D341Med (cell line): ENCODE data around the gene WIZ.
"Not testable (repeated sequence)": the region's sequence is repeated elsewhere in the genome, so short reads cannot be mapped to it uniquely, and the experiment has no call there.

ENCODE experiments used
- DNase-seq: peaks from one replicate; pipeline ENCODE4 v3.0.0; 2012; ENCODE audit warnings: low spot score

Gene WIZ

DNA sequence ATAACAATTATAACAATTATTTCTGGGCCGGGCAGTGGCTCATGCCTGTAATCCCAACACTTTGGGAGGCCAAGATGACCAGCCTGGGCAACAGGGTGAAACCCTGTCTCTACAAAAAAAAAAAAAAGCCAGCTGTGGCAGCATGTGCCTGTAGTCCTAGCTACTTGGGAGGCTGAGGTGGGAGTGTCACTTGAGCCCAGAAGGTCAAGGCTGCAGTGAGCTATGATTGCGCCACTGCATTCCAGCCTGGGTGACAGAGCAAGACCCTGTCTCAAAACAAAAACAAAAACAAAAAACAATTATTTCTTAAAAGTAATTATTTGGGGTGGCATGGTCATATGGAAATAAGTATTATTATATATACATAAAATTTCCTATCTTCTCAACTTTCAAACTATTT, 38.4 kb downstream of the WIZ start:
- not testable (repeated sequence) for DNase-seq

DNA sequence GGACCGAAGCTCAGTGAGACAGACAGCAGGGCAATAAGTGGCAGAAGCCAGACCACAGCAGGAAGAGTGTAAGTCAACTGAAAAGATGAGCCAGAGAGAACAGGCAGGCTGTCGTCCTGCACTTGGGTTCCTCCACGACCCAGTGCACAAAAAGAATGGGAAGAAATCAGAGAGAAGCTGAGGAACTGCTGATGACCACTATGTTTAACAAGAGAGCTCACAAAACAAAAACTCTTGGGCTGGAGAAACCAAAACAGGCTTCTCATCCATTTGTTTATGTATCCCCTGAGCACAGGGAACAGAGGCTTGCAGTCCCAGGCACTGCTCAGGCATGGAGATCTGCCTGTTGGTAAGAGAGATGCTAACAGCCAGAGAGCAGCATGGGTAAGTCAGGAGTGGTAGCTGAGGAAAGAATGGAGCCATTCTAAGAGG, 45.0 kb downstream of the WIZ start:
- DNase-seq = no peak

- DNase-seq = peak; percentile 26
These were observed 45.5 kb downstream of the WIZ start for GRCh38 chr19:15404097-15404779.

- no peak for DNase-seq
These were observed 46.6 kb downstream of the WIZ start for GRCh38 chr19:15403151-15403531.

GRCh38 chr19:15402411-15403150, 47.2 kb downstream of the WIZ start:
- no peak for DNase-seq

- DNase-seq = no peak
These were observed 48.4 kb downstream of the WIZ start for GRCh38 chr19:15401397-15401710.

GRCh38 chr19:15400521-15401396, 49.0 kb downstream of the WIZ start:
- no peak for DNase-seq

DNA sequence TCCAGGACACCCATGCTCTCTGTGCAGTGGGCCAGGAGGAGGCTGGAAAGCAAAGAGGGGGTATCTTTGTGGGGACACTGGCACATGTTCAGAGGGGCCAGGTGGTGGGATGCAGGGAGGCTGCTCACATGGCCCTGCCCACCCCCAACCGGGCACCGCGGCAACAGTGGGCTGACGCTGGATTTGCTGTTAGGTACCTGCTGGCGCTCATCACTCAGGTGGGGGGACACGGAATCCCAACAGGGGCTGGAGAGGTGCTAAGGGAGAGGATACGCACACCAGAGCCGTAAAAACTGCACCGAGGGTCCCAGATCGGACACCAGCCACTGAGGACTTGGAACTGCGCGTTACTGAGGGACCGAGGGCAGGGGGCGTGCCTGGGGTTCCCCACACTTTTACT, 50.1 kb downstream of the WIZ start:
- DNase-seq = no peak

DNA sequence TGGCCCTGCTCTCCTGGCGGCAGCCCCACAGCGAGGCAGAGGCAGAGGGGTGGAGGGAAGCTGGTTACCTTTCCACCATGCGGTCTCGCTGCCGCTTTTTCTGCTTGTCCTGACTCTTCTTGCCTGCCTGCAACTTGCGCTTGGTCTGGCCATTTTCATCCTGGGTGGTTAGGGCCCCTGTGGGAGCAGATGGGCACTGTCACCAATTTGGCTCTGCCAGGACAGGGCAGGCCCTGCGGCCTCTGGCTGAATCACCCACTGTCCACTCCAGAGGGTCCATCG, 50.6 kb downstream of the WIZ start:
- DNase-seq = peak; percentile 31

GRCh38 chr19:15398501-15399233, 51.1 kb downstream of the WIZ start:
- peak; percentile 21 for DNase-seq

DNA sequence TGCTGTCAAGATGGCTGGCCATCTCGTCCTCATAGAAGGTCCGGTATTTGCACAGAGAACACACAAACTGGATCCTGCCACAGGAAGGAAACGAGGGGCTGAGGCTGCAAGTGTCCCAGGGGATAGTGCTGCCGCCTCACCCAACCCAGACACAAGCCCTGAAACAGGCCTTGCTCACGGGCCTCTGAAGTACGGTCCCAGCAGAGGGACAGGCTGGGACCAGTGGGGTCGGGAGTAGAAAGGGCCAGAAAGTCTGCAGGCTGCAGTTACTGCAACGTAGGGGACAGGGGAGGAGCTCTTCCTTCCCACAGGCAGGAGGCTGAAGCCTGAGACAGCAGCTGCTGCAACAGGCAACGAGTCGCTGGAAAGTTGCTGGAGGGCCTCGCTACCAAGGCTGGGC, 52.0 kb downstream of the WIZ start:
- no peak for DNase-seq

- DNase-seq = no peak
These were observed 52.5 kb downstream of the WIZ start for GRCh38 chr19:15397236-15397635.

- DNase-seq = no peak
These were observed 53.3 kb downstream of the WIZ start for GRCh38 chr19:15396436-15396835.

DNA sequence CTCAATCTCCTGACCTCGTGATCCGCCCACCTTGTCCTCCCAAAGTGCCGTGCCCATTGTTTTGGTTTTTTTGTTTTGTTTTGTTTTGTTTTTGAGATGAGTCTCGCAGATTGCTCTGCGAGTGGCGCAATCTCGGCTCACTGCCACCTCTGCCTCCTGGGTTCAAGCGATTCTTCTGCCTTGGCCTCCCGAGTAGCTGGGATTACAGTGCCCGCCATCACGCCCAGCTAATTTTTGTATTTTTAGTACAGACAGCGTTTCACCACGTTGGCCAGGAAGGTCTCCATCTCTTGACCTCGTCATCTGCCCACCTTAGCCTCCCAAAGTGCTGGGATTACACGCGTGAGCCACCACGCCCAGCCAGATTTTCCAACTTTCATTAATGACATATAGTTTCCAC, 54.5 kb downstream of the WIZ start:
- DNase-seq = not testable (repeated sequence)

DNA sequence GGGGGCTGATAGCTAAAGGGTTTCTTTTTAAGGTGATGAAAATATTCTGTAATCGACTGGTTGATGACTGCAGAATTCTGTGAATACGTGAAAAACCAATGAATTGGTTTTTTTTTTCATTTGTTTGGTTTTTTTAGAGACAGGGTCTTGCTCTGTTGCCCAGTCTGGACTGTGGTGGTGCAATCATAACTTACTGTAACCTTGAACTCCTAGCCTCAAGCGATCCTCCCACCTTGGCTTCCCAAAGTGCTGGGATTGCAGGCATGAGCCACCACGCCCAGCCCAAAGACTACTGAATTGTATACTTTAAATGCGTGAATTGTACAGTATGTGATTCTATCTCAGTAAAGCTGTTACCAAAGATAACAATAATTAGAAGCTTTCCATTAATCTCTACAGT, 55.3 kb downstream of the WIZ start:
- DNase-seq = no peak

- no peak for DNase-seq
These were observed 55.8 kb downstream of the WIZ start for GRCh38 chr19:15393963-15394362.

- no peak for DNase-seq
These were observed 58.9 kb downstream of the WIZ start for GRCh38 chr19:15390814-15391213.

DNA sequence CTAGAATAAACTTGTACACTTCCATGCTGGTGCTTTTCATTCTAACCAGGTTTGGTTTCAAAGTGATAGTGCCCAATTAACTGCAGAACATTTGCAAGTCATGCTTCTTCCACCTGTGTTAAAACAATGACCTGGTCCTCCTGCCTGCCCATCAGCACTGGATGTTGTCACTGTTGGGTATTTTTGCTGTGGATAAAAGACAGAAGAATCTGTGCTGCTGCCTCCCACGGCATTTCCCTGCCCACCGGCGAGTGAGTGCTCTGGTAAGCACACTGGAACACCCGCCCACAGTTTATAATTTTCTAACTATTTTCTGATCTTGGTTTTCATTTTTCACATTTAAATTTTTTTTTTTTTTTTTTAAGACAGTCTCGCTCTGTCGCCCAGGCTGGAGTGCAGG, 67.9 kb downstream of the WIZ start:
- DNase-seq = no peak

- DNase-seq = no peak
These were observed 68.3 kb downstream of the WIZ start for GRCh38 chr19:15381429-15381828.

GRCh38 chr19:15379999-15380647, 69.6 kb downstream of the WIZ start:
- no peak for DNase-seq

GRCh38 chr19:15379083-15379998, 70.4 kb downstream of the WIZ start, which contains the start of gene AKAP8:
TSS of gene AKAP8 (minus strand) at chr19:15379787. CDS start at chr19:15379731, 56 bp downstream.
- peak; percentile 100 for DNase-seq
